SU-DHL-6 (cell line): ENCODE measurements around the gene FBXW5.

ENCODE experiments used
- H2AFZ ChIP-seq: fragments of 200-600 bp; sonication (generic); 2 replicates; pipeline ENCODE4 v1.6.1; 2014; ENCODE audit warnings: low read depth, mild to moderate bottlenecking, moderate library complexity, mixed read lengths, antibody characterized with exemption, low read length; ENCODE audit not compliant: severe bottlenecking
- H3F3A ChIP-seq: fragments of 200-600 bp; shearing (Covaris generic); 2 replicates; pipeline ENCODE4 v1.6.0; 2016; ENCODE audit warnings: antibody characterized with exemption, mild to moderate bottlenecking; ENCODE audit not compliant: insufficient read depth
- H3K27ac ChIP-seq: fragments of 200-600 bp; sonication (generic); 2 replicates; pipeline ENCODE4 v1.5.1; 2016; ENCODE audit warnings: low read depth, mild to moderate bottlenecking, low read length, moderate library complexity, mixed read lengths
- H3K27me3 ChIP-seq: fragments of 200-600 bp; sonication (generic), shearing (Covaris generic); 2 replicates; pipeline ENCODE4 v1.6.0; 2014; ENCODE audit warnings: mild to moderate bottlenecking, low read length
- H3K36me3 ChIP-seq: fragments of 200-600 bp; sonication (generic); 2 replicates; pipeline ENCODE4 v1.6.1; 2014; ENCODE audit warnings: mild to moderate bottlenecking, low read length, mixed read lengths
- H3K4me2 ChIP-seq: fragments of 300-600, 200-600 bp; shearing (Covaris generic), sonication (generic); 2 replicates; pipeline ENCODE4 v1.6.0; 2014; ENCODE audit warnings: low read length, low read depth, mild to moderate bottlenecking; ENCODE audit not compliant: poor library complexity, severe bottlenecking
- H3K4me3 ChIP-seq: fragments of 200-600 bp; sonication (generic); 2 replicates; pipeline ENCODE4 v1.5.1; 2014; ENCODE audit warnings: antibody characterized with exemption, low read length, mild to moderate bottlenecking, mixed read lengths; ENCODE audit not compliant: insufficient read depth, poor library complexity, severe bottlenecking
- H3K79me2 ChIP-seq: fragments of 200-600 bp; sonication (generic); 2 replicates; pipeline ENCODE4 v1.6.1; 2014; ENCODE audit warnings: mild to moderate bottlenecking, low read length, moderate library complexity; ENCODE audit not compliant: insufficient read depth
- H3K9ac ChIP-seq: fragments of 200-600 bp; sonication (generic); 2 replicates; pipeline ENCODE4 v1.7.0; 2014; ENCODE audit warnings: mild to moderate bottlenecking, low read length
- H3K9me2 ChIP-seq: fragments of 200-600 bp; sonication (generic); replicated peaks from 2 replicates; pipeline ENCODE4 v1.6.1; 2014; ENCODE audit warnings: low read length; ENCODE audit not compliant: insufficient read depth
- H3K9me3 ChIP-seq: fragments of 200-600 bp; sonication (generic); 2 replicates; pipeline ENCODE4 v1.6.1; 2014; ENCODE audit warnings: low read length, mixed read lengths; ENCODE audit not compliant: insufficient read depth
- H4K20me1 ChIP-seq: fragments of 200-600 bp; sonication (generic); 2 replicates; pipeline ENCODE4 v1.6.1; 2014; ENCODE audit warnings: low read depth, mild to moderate bottlenecking, antibody characterized with exemption, low read length, moderate library complexity, mixed read lengths
- CTCF ChIP-seq: fragments of 200-600 bp; sonication (generic); IDR thresholded peaks from one replicate; pipeline ENCODE4 v1.5.1; 2017; ENCODE audit warnings: antibody characterized with exemption, mild to moderate bottlenecking, low read length, moderate library complexity; ENCODE audit not compliant: insufficient read depth, poor library complexity, severe bottlenecking
- EZH2phosphoT487 ChIP-seq: fragments of 200-600 bp; sonication (generic), shearing (Covaris generic); conservative IDR thresholded peaks from 2 replicates; pipeline ENCODE4 v1.6.1; 2018; ENCODE audit warnings: mild to moderate bottlenecking, antibody characterized with exemption, low read length, moderate library complexity, mixed read lengths

FBXW5 gene

GRCh38 chr9:136934277-136934676 is 10.3 kb downstream of the FBXW5 start:
- no peaks in the 10 kb centered on the region for H3K36me3 ChIP-seq
- no peaks in the 10 kb centered on the region for H4K20me1 ChIP-seq
- TF ChIP-seq EZH2phosphoT487 (no peak), CTCF (no peak)
- peaks cover 14% of the 10 kb centered on the region for H3F3A ChIP-seq
- H3K4me2 ChIP-seq: no peak overlapping the region
- H2AFZ ChIP-seq: no peak overlapping the region
- H3K4me3 ChIP-seq: no peak overlapping the region
- no peaks in the 10 kb centered on the region for H3K9me3 ChIP-seq
- H3K27me3 ChIP-seq: no peaks in the 10 kb centered on the region
- H3K79me2 ChIP-seq: no peaks in the 10 kb centered on the region
- no peaks in the 10 kb centered on the region for H3K9me2 ChIP-seq
- no peak overlapping the region for H3K9ac ChIP-seq
- H3K27ac ChIP-seq: no peak overlapping the region

GRCh38 chr9:136931611-136932130 is 12.9 kb downstream of the FBXW5 start:
- H3F3A ChIP-seq: peaks cover 13% of the 10 kb centered on the region; the same call in 1 of the 2 replicates
- TF ChIP-seq CTCF (no peak), EZH2phosphoT487 (no peak)
- H3K9me2 ChIP-seq: no peaks in the 10 kb centered on the region
- no peaks in the 10 kb centered on the region for H3K36me3 ChIP-seq
- H3K4me3 ChIP-seq: no peak overlapping the region
- H3K4me2 ChIP-seq: no peak overlapping the region
- H3K79me2 ChIP-seq: no peaks in the 10 kb centered on the region
- H3K9ac ChIP-seq: no peak overlapping the region
- no peaks in the 10 kb centered on the region for H3K9me3 ChIP-seq
- H3K27me3 ChIP-seq: no peaks in the 10 kb centered on the region
- H3K27ac ChIP-seq: no peak overlapping the region
- no peak overlapping the region for H2AFZ ChIP-seq
- H4K20me1 ChIP-seq: no peaks in the 10 kb centered on the region

- no peak overlapping the region for H3K4me2 ChIP-seq
- H3K79me2 ChIP-seq: no peaks in the 10 kb centered on the region
- H3K36me3 ChIP-seq: no peaks in the 10 kb centered on the region
- 0 out of 2 replicates have a peak, but pooled peaks cover 4% of the 10 kb centered on the region for H3F3A ChIP-seq
- no peaks in the 10 kb centered on the region for H3K9me3 ChIP-seq
- no peaks in the 10 kb centered on the region for H4K20me1 ChIP-seq
- H3K4me3 ChIP-seq: no peak overlapping the region
- H3K27me3 ChIP-seq: no peaks in the 10 kb centered on the region
- H3K9ac ChIP-seq: no peak overlapping the region
- TF ChIP-seq EZH2phosphoT487 (no peak), CTCF (no peak)
- H3K27ac ChIP-seq: no peak overlapping the region
- H3K9me2 ChIP-seq: no peaks in the 10 kb centered on the region
- H2AFZ ChIP-seq: no peak overlapping the region
These were observed 14.5 kb downstream of the FBXW5 start for GRCh38 chr9:136930014-136930413.

GRCh38 chr9:136928591-136928990 is 15.9 kb downstream of the FBXW5 start:
- H3K9me3 ChIP-seq: no peaks in the 10 kb centered on the region
- H4K20me1 ChIP-seq: no peaks in the 10 kb centered on the region
- no peak for TF ChIP-seq EZH2phosphoT487
- TF ChIP-seq CTCF: no peak
- no peak overlapping the region for H3K9ac ChIP-seq
- no peak overlapping the region for H2AFZ ChIP-seq
- H3F3A ChIP-seq: 0 out of 2 replicates have a peak, but pooled peaks cover 4% of the 10 kb centered on the region
- H3K4me2 ChIP-seq: no peak overlapping the region
- H3K79me2 ChIP-seq: no peaks in the 10 kb centered on the region
- H3K9me2 ChIP-seq: no peaks in the 10 kb centered on the region
- H3K27me3 ChIP-seq: no peaks in the 10 kb centered on the region
- no peak overlapping the region for H3K27ac ChIP-seq
- H3K4me3 ChIP-seq: no peak overlapping the region
- no peaks in the 10 kb centered on the region for H3K36me3 ChIP-seq
